HUES48 (cell line): Measurements from ENCODE around the gene ASS1.

Experiments
- H3K27ac ChIP-seq: one replicate; pipeline ENCODE4 v1.7.0; 2013; ENCODE audit warnings: low read depth, low read length, inconsistent platforms
- H3K27me3 ChIP-seq: 2 replicates; pipeline ENCODE4 v1.6.1; 2013; ENCODE audit warnings: mild to moderate bottlenecking, low read length; ENCODE audit not compliant: control insufficient read depth, insufficient read depth
- H3K36me3 ChIP-seq: 2 replicates; pipeline ENCODE4 v1.6.1; 2013; ENCODE audit warnings: low read length; ENCODE audit not compliant: control insufficient read depth, insufficient read depth
- H3K4me1 ChIP-seq: 2 replicates; pipeline ENCODE4 v1.6.1; 2013; ENCODE audit warnings: mild to moderate bottlenecking, low read length; ENCODE audit not compliant: control insufficient read depth, insufficient read depth
- H3K4me3 ChIP-seq: 2 replicates; pipeline ENCODE4 v1.5.1; 2013; ENCODE audit warnings: mild to moderate bottlenecking, low read depth, low read length
- H3K9ac ChIP-seq: 2 replicates; pipeline ENCODE4 v1.6.1; 2013; ENCODE audit warnings: mild to moderate bottlenecking, low read depth, low read length, moderate library complexity
- H3K9me3 ChIP-seq: 2 replicates; pipeline ENCODE4 v1.6.1; 2013; ENCODE audit warnings: low read length; ENCODE audit not compliant: control insufficient read depth, insufficient read depth

The ASS1 gene

GRCh38 chr9:130548103-130548502, 103.3 kb downstream of the ASS1 start:
- Histone ChIP-seq H3K27me3 (no peaks in the 10 kb centered on the region), H3K36me3 (no peaks in the 10 kb centered on the region), H3K27ac (no peak overlapping the region), H3K9me3 (peaks cover 12% of the 10 kb centered on the region), H3K4me3 (no peak overlapping the region), H3K4me1 (peaks cover 7% of the 10 kb centered on the region; the same call in 1 of the 2 replicates), H3K9ac (no peak overlapping the region)

GRCh38 chr9:130549093-130549735, 104.5 kb downstream of the ASS1 start:
- Histone ChIP-seq H3K36me3 (no peaks in the 10 kb centered on the region), H3K27ac (no peak overlapping the region), H3K4me1 (peaks cover under 1% of the 10 kb centered on the region; the same call in 1 of the 2 replicates), H3K27me3 (no peaks in the 10 kb centered on the region), H3K9me3 (peaks cover 12% of the 10 kb centered on the region), H3K4me3 (no peak overlapping the region), H3K9ac (no peak overlapping the region)
